Measurements from ENCODE around the gene TAF15. TPM values are rescaled to one million over a fixed set of nuclear protein-coding genes. Genes with fewer than 3 reads are reported as not detected.

The TAF15 gene
- polyA plus RNA-seq, 1 donor (not counting 4 experiments of a cell fraction or from before 2014, with no cell fraction given), result 101 TPM

DNA sequence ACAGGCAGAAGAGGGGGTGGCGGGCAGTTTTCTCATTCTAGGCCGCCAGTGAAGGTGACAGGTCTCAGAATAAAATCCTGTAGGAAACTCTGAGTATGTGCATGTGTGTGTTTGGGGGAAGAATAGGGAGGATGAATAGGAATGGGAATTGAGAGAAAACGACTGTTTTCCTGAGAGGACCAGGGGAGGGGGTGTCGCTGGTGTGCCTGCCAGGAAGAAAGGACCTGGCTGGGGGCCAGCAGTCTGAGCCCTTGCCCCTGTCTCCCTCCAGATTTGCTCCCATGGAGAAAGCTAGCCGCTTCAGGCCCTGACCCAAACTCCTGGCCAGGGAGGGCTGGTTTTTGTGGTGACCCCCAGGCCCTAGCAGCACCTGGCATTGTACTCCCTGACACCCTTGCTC, 34.2 kb upstream of the TAF15 start:
- no peaks in the 10 kb centered on the region for H3K27me3 ChIP-seq (ENCODE audit: control insufficient read depth, extremely low read depth, insufficient read depth, low read length)
- no peaks in the 10 kb centered on the region for H3K9me1 ChIP-seq (ENCODE audit: control insufficient read depth, extremely low read depth, insufficient read depth, low read length)
- dilution Hi-C loops (cut with MboI; ENCODE audit: extremely low pct_ligation_motif_present, low sequenced_read_pairs), result no loop called here
- no peaks in the 10 kb centered on the region for H4K20me1 ChIP-seq (ENCODE audit: control insufficient read depth, extremely low read depth, insufficient read depth, low read length)
- no peak overlapping the region for H2AFZ ChIP-seq (ENCODE audit: control insufficient read depth, low read length)
- no peaks in the 10 kb centered on the region for H3K79me2 ChIP-seq (ENCODE audit: control insufficient read depth, insufficient read depth, low read length)
- no peak overlapping the region for H3K9ac ChIP-seq (ENCODE audit: control insufficient read depth, extremely low read depth, insufficient read depth, low read length)
- DNase-seq (ENCODE audit: low read depth, low spot score), result no peak
- no peak overlapping the region for H3K4me2 ChIP-seq (ENCODE audit: control insufficient read depth, extremely low read depth, insufficient read depth, low read depth, low read length)
- H3K4me1 ChIP-seq (ENCODE audit: control insufficient read depth, extremely low read depth, insufficient read depth, low read length), result peaks cover 24% of the 10 kb centered on the region
- no peak for TF ChIP-seq EZH2 (IDR thresholded peaks at IDR 0.05; ENCODE audit: low read length)
- TF ChIP-seq, protein P1, sequence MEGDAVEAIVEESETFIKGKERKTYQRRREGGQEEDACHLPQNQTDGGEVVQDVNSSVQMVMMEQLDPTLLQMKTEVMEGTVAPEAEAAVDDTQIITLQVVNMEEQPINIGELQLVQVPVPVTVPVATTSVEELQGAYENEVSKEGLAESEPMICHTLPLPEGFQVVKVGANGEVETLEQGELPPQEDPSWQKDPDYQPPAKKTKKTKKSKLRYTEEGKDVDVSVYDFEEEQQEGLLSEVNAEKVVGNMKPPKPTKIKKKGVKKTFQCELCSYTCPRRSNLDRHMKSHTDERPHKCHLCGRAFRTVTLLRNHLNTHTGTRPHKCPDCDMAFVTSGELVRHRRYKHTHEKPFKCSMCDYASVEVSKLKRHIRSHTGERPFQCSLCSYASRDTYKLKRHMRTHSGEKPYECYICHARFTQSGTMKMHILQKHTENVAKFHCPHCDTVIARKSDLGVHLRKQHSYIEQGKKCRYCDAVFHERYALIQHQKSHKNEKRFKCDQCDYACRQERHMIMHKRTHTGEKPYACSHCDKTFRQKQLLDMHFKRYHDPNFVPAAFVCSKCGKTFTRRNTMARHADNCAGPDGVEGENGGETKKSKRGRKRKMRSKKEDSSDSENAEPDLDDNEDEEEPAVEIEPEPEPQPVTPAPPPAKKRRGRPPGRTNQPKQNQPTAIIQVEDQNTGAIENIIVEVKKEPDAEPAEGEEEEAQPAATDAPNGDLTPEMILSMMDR (optimal IDR thresholded peaks at IDR 0.05 in 1 of 3, IDR thresholded peaks at IDR 0.05 in 1 of 3, conservative IDR thresholded peaks at IDR 0.05 in 1 of 3; ENCODE audit: extremely low read depth in 1 of 3, insufficient read depth in 2 of 3, low read length in 3 of 3), result no peak
- no peak overlapping the region for H3K4me3 ChIP-seq (ENCODE audit: control insufficient read depth in 2 of 3, extremely low read depth in 1 of 3, insufficient read depth in 2 of 3, low read depth in 1 of 3, low read length in 3 of 3)
- no peak overlapping the region for H3K27ac ChIP-seq (ENCODE audit: control insufficient read depth, insufficient read depth, low read length)
- no peaks in the 10 kb centered on the region for H3K9me3 ChIP-seq (ENCODE audit: control insufficient read depth, low read depth, low read length)
- peaks cover 12 to 19% of the 10 kb centered on the region in 2 experiments for H3K36me3 ChIP-seq (ENCODE audit: control insufficient read depth in 2 of 2, extremely low read depth in 1 of 2, insufficient read depth in 2 of 2, low read length in 2 of 2)
- FAIRE-seq, result no peak

DNA sequence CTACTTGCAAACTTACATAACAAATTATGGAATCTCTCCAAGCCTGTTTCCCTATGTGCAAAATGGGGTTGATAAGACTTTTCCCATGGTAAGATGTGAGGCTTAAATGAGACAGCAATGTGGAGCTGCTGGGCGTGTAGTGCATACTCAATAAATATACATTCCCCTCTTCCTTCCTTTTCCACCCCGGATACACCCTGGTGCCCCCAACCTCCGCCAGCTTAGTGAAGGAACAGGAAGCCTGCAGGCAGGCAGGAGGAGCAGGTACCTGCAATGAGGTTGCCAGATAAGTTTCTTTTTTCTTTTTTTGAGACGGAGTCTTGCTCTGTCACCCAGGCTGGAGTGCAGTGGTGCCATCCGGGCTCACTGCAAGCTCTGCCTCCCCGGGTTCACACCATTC, 33.7 kb upstream of the TAF15 start:
- Histone ChIP-seq H3K4me2 (ENCODE audit: control insufficient read depth, extremely low read depth, insufficient read depth, low read depth, low read length) (no peak overlapping the region), H3K27ac (ENCODE audit: control insufficient read depth, insufficient read depth, low read length) (no peak overlapping the region), H3K4me1 (ENCODE audit: control insufficient read depth, extremely low read depth, insufficient read depth, low read length) (peaks cover 24% of the 10 kb centered on the region), H3K4me3 (ENCODE audit: control insufficient read depth in 2 of 3, extremely low read depth in 1 of 3, insufficient read depth in 2 of 3, low read depth in 1 of 3, low read length in 3 of 3) (no peak overlapping the region), H3K9ac (ENCODE audit: control insufficient read depth, extremely low read depth, insufficient read depth, low read length) (no peak overlapping the region), H3K27me3 (ENCODE audit: control insufficient read depth, extremely low read depth, insufficient read depth, low read length) (no peaks in the 10 kb centered on the region), H3K9me3 (ENCODE audit: control insufficient read depth, low read depth, low read length) (no peaks in the 10 kb centered on the region), H3K79me2 (ENCODE audit: control insufficient read depth, insufficient read depth, low read length) (no peaks in the 10 kb centered on the region), H3K9me1 (ENCODE audit: control insufficient read depth, extremely low read depth, insufficient read depth, low read length) (no peaks in the 10 kb centered on the region), H3K36me3 (ENCODE audit: control insufficient read depth in 2 of 2, extremely low read depth in 1 of 2, insufficient read depth in 2 of 2, low read length in 2 of 2) (peaks cover 12 to 19% of the 10 kb centered on the region in 2 experiments), H4K20me1 (ENCODE audit: control insufficient read depth, extremely low read depth, insufficient read depth, low read length) (no peaks in the 10 kb centered on the region), H2AFZ (ENCODE audit: control insufficient read depth, low read length) (no peak overlapping the region)
- dilution Hi-C loops (cut with MboI; ENCODE audit: extremely low pct_ligation_motif_present, low sequenced_read_pairs), result no loop called here
- FAIRE-seq (no peak), DNase-seq (ENCODE audit: low read depth, low spot score) (no peak)
- TF ChIP-seq, protein P1 (optimal IDR thresholded peaks at IDR 0.05 in 1 of 3, IDR thresholded peaks at IDR 0.05 in 1 of 3, conservative IDR thresholded peaks at IDR 0.05 in 1 of 3; ENCODE audit: extremely low read depth in 1 of 3, insufficient read depth in 2 of 3, low read length in 3 of 3), result no peak
- no peak for TF ChIP-seq EZH2 (IDR thresholded peaks at IDR 0.05; ENCODE audit: low read length)

Measured in keratinocyte (primary cell).